ENCODE measurements around the gene MSANTD1. TPM values are rescaled to one million over a fixed set of nuclear protein-coding genes. Genes with fewer than 3 reads are reported as not detected.

MSANTD1 gene
- total and polyA plus RNA-seq, 2 donors (not counting 3 experiments of a cell fraction or from before 2014, with no cell fraction given): 0.14 to 1.2 TPM

GRCh38 chr4:3209551-3210325 lies 39.2 kb upstream of the MSANTD1 start:
- Histone ChIP-seq H2AFZ (ENCODE audit: low read depth, low read length) (no peak overlapping the region), H3K9me1 (replicated peaks; ENCODE audit: control insufficient read depth, extremely low read depth, insufficient read depth, low read length) (no peaks in the 10 kb centered on the region), H3K9ac (replicated peaks; ENCODE audit: extremely low read depth, insufficient read depth, low read length) (no peak overlapping the region), H3K4me2 (ENCODE audit: insufficient read depth, low read length) (no peak overlapping the region), H3K4me3 (replicated peaks in 1 of 3; ENCODE audit: insufficient read depth in 1 of 3, low read depth in 1 of 3, low read length in 3 of 3) (no peak overlapping the region), H4K20me1 (replicated peaks; ENCODE audit: control insufficient read depth, extremely low read depth, insufficient read depth, low read length) (no peaks in the 10 kb centered on the region), H3K27me3 (ENCODE audit: control insufficient read depth in 2 of 2, insufficient read depth in 2 of 2, low read length in 2 of 2) (no peaks in the 10 kb centered on the region), H3K27ac (ENCODE audit: insufficient read depth, low read depth, low read length) (no peak overlapping the region), H3K4me1 (ENCODE audit: control insufficient read depth, extremely low read depth, insufficient read depth, low read length) (peaks cover 2% of the 10 kb centered on the region), H3K79me2 (ENCODE audit: control insufficient read depth, insufficient read depth, low read length) (no peaks in the 10 kb centered on the region), H3K9me3 (replicated peaks; ENCODE audit: control insufficient read depth, insufficient read depth, low read length) (no peaks in the 10 kb centered on the region), H3K36me3 (ENCODE audit: control insufficient read depth in 2 of 2, extremely low read depth in 1 of 2, insufficient read depth in 2 of 2, low read length in 2 of 2) (peaks cover 10 to 30% of the 10 kb centered on the region in 2 experiments)
- ChIA-PET CTCF (interaction anchor here (1.0 to 1.5 kb wide), 2 partner anchors 39 to 271 kb away, joined by 4 to 5 read pairs; no protein-coding TSS in a partner anchor), POLR2A (no interaction called here)
- no peak for TF ChIP-seq FOS (IDR thresholded peaks at IDR 0.05; ENCODE audit: borderline replicate concordance, insufficient read depth, low read length)
- no peak for TF ChIP-seq MAX (IDR thresholded peaks at IDR 0.05; ENCODE audit: insufficient read depth, insufficient read length)
- no peak for TF ChIP-seq POLR2A (IDR thresholded peaks at IDR 0.05; ENCODE audit: low read depth, low read length)
- TF ChIP-seq CTCF (IDR thresholded peaks at IDR 0.05; ENCODE audit: extremely low read depth in 1 of 2, insufficient read depth in 1 of 2, low read depth in 1 of 2, low read length in 2 of 2): no peak
- TF ChIP-seq JUN (IDR thresholded peaks at IDR 0.05; ENCODE audit: borderline replicate concordance, insufficient read depth, insufficient read length, low read depth): no peak
- no peak for TF ChIP-seq POLR2AphosphoS5 (IDR thresholded peaks at IDR 0.05; ENCODE audit: insufficient read depth, low read depth, low read length)
- no peak for TF ChIP-seq GATA2 (IDR thresholded peaks at IDR 0.05; ENCODE audit: insufficient read depth, insufficient read length, low read depth, low read length)
- dilution Hi-C loops (cut with MboI; ENCODE audit: extremely low pct_ligation_motif_present, low sequenced_read_pairs): no loop called here
- no TSS peak for BruUV-seq (replicated peaks)
- DNase-seq (ENCODE audit: low read depth, low spot score): no peak
- intact Hi-C loops (cut with micrococcal nuclease): no loop called here
- FAIRE-seq: no peak
